Stimulated activated CD8-positive, alpha-beta memory T cell treated with anti-CD3 and anti-CD28 coated beads, Interleukin-4, amount 100 ng/mL, for 4 hours (primary cell): ENCODE measurements around the gene CEP128.

Experiments used
- DNase-seq, 2 donors: peaks; one replicate each; pipeline ENCODE4 v3.0.0-alpha.2; 2020; ENCODE audit warnings: low read depth in 2 of 2, low spot score in 1 of 2

CEP128 gene

GRCh38 chr14:80621701-80622100 lies 319.8 kb downstream of the CEP128 start:
- DNase-seq, result no peak

GRCh38 chr14:80620434-80620833 lies 321.1 kb downstream of the CEP128 start:
- DNase-seq, result no peak

- DNase-seq, result no peak
These were observed 322.7 kb downstream of the CEP128 start for GRCh38 chr14:80618751-80619329.

- DNase-seq, result no peak
These were observed 325.7 kb downstream of the CEP128 start for GRCh38 chr14:80615831-80616230.

- no peak for DNase-seq
These were observed 332.5 kb downstream of the CEP128 start for GRCh38 chr14:80609055-80609454.

GRCh38 chr14:80608563-80608962 lies 333.0 kb downstream of the CEP128 start:
- no peak for DNase-seq

GRCh38 chr14:80607430-80608190 lies 333.9 kb downstream of the CEP128 start:
- DNase-seq, result no peak

- no peak for DNase-seq
These were observed 335.2 kb downstream of the CEP128 start for GRCh38 chr14:80606347-80606772.

- DNase-seq, result no peak
These were observed 336.0 kb downstream of the CEP128 start for GRCh38 chr14:80605536-80605935.

GRCh38 chr14:80602946-80603345 lies 338.6 kb downstream of the CEP128 start:
- no peak for DNase-seq

GRCh38 chr14:80587096-80587724 lies 354.3 kb downstream of the CEP128 start:
- DNase-seq, result no peak

GRCh38 chr14:80586131-80586530 lies 355.4 kb downstream of the CEP128 start:
- DNase-seq, result no peak

- no peak for DNase-seq
These were observed 356.1 kb downstream of the CEP128 start for GRCh38 chr14:80585506-80585835.

GRCh38 chr14:80584744-80585505 lies 356.6 kb downstream of the CEP128 start:
- no peak for DNase-seq

GRCh38 chr14:80577599-80577998 lies 363.9 kb downstream of the CEP128 start:
- DNase-seq, result no peak

- DNase-seq, result no peak
These were observed 365.1 kb downstream of the CEP128 start for GRCh38 chr14:80576401-80576800.

- no peak for DNase-seq
These were observed 365.8 kb downstream of the CEP128 start for GRCh38 chr14:80575763-80576162.

GRCh38 chr14:80572666-80573065 lies 368.9 kb downstream of the CEP128 start:
- DNase-seq, result no peak

- DNase-seq, result no peak
These were observed 370.6 kb downstream of the CEP128 start for GRCh38 chr14:80570930-80571298.

- DNase-seq, result no peak
These were observed 373.5 kb downstream of the CEP128 start for GRCh38 chr14:80567905-80568536.

- no peak for DNase-seq
These were observed 376.5 kb downstream of the CEP128 start for GRCh38 chr14:80565001-80565400.
